K562 (cell line): ENCODE measurements around the gene PDE1C.

Source experiments
- CEBPG ChIP-seq, 3 experiments: fragments of 200-800 bp in 1 of 3; sonication (Bioruptor generic) in 1 of 3; sonication (generic) in 1 of 3; formaldehyde crosslinking in 1 of 3; IDR thresholded peaks in 2 of 3; conservative IDR thresholded peaks in 1 of 3; 2 replicates each; pipeline versions ENCODE4 v1.6.1 to v1.8.0; 2016 to 2022; ENCODE audit warnings: missing compliant biosample characterization in 2 of 3, missing genetic modification characterization in 2 of 3, mild to moderate bottlenecking in 1 of 3, missing genetic modification reagents in 1 of 3
- POLR2AphosphoS5 ChIP-seq: IDR thresholded peaks from 2 replicates; pipeline ENCODE4 v1.6.1; 2011; ENCODE audit warnings: mild to moderate bottlenecking, low read depth, low read length, moderate library complexity; ENCODE audit not compliant: control insufficient read depth, insufficient read depth
- TEAD1 ChIP-seq, 2 experiments: fragments of 450-650 bp in 1 of 2; sonication (generic) in 1 of 2; formaldehyde crosslinking; IDR thresholded peaks; 2 replicates each; pipeline versions ENCODE4 v1.4.0 to v1.8.0; 2020 to 2022; ENCODE audit warnings: mild to moderate bottlenecking in 2 of 2, missing genetic modification reagents in 1 of 2
- ZNF239 ChIP-seq: fragments of 250-450 bp; sonication (Bioruptor Pico); IDR thresholded peaks from 2 replicates; pipeline ENCODE4 v1.4.0; 2020; ENCODE audit warnings: mild to moderate bottlenecking
- TF ChIP-seq, protein P1 (sequence below), 3 experiments: IDR thresholded peaks in 2 of 3; conservative IDR thresholded peaks in 1 of 3; 2 replicates each; pipeline ENCODE4 v1.5.1; 2011 to 2012; ENCODE audit warnings: low read length in 3 of 3, mild to moderate bottlenecking in 3 of 3, control low read depth in 2 of 3, improper control_type of control experiment in 1 of 3, inconsistent platforms in 1 of 3, low read depth in 1 of 3, mixed read lengths in 1 of 3, moderate library complexity in 1 of 3; ENCODE audit not compliant: insufficient read depth in 2 of 3

DNA sequence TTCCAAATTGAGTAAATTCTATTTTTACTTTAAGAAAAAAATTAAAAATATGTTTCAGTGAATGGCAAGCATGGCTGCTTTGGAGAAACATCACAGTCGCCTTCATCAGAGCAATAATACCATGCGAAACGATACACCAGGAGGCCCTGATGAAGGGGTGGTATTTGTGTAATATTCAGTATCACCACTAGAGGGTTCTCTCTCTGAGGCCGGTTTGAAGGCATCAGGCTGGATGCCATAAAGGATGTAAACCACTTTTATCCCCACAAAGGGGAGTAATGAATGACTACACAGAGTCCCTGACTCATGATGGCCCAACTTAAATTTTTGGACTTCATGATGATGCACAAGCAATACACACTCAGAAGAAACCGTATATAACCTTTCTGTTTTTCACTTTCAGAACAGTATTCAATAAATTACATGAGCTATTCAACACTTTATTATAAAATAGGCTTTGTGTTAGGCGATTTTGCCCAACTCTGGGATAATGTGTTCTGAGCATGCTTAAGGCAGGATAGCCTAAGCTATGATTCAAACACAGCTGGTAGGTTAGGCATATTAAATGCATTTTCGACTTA, 287.7 kb downstream of the PDE1C start:
- TF ChIP-seq CEBPG (CRISPR knock-in tag; IDR thresholded peaks at IDR 0.05): no peak
- no peak for TF ChIP-seq CEBPG (tag; conservative IDR thresholded peaks at IDR 0.05 in 1 of 2, IDR thresholded peaks at IDR 0.05 in 1 of 2)
- no peak for TF ChIP-seq TEAD1 (CRISPR knock-in tag; IDR thresholded peaks at IDR 0.05)
- TF ChIP-seq, protein P1, sequence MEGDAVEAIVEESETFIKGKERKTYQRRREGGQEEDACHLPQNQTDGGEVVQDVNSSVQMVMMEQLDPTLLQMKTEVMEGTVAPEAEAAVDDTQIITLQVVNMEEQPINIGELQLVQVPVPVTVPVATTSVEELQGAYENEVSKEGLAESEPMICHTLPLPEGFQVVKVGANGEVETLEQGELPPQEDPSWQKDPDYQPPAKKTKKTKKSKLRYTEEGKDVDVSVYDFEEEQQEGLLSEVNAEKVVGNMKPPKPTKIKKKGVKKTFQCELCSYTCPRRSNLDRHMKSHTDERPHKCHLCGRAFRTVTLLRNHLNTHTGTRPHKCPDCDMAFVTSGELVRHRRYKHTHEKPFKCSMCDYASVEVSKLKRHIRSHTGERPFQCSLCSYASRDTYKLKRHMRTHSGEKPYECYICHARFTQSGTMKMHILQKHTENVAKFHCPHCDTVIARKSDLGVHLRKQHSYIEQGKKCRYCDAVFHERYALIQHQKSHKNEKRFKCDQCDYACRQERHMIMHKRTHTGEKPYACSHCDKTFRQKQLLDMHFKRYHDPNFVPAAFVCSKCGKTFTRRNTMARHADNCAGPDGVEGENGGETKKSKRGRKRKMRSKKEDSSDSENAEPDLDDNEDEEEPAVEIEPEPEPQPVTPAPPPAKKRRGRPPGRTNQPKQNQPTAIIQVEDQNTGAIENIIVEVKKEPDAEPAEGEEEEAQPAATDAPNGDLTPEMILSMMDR (IDR thresholded peaks at IDR 0.05 in 2 of 3, conservative IDR thresholded peaks at IDR 0.05 in 1 of 3; ENCODE audit: insufficient read depth in 2 of 3, low read depth in 1 of 3, low read length in 3 of 3): peak; percentile 65 to 72 (median 66)
- TF ChIP-seq POLR2AphosphoS5: no peak
- TF ChIP-seq ZNF239 (CRISPR knock-in tag): no peak
